ENCODE results near the gene SLC7A9.
"Not testable (repeated sequence)": the region's sequence is repeated elsewhere in the genome, so short reads cannot be mapped to it uniquely, and the experiment has no call there.

SLC7A9 gene

DNA sequence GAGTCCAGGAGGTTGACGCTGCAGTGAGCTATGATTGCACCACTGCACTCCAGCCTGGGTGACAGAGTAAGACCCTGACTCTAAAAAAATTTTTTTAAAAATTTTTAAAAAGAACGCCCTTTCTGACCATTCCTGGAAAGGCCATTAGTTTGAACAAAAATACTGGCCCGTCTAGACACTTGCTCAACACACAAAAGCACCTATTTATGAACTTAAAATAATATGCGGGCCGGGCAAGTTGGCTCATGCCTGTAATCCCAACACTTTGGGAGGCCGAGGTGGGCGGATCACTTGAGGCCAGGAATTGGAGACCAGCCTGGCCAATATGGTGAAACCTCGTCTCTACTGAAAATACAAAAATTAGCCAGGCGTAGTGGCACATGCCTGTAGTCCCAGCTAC lies 2.1 kb downstream of the SLC7A9 start:
- ATAC-seq (replicated peaks; ENCODE audit: extremely low read depth, poor library complexity, severe bottlenecking); H3K4me1 Mint-ChIP-seq; H3K9me3 Mint-ChIP-seq: not testable (repeated sequence)

DNA sequence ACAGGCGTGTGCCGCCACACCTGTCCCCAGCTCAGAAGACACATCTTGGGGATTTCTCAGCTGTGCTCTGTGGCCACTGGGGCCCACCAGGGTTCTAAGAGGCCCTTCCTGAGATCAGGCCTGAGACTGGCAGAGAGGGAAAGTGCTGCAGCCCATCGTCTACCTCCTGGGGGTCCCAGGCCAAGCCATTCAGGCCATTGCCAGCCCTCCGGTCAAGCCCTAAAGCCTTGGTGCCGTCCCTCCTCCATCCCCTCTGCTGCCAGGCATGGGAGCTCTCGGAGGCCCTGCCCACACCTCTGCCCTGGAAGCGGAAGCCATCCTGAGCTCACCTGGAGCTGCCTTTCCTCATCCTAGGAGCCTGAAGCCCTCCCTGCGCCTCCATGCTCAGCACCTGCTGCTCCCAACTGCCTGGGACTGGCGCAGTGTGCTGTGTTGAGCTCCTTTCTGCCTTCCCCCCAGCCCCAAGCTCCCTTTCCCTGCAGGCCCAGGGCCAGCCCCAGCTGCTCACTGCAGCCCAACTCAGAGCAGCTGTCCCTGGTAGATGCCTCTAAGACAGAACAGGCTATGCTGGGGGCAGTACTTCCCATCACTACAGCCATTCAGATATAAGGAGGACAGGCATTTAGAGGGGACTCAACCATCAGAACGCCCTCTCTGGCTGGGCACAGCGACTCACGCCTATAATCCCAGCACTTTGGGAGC lies 2.9 kb downstream of the SLC7A9 start:
- Mint-ChIP-seq H3K9me3 (no peaks in the 10 kb centered on the region), H3K4me3 (no peak overlapping the region), H3K4me1 (no peaks in the 10 kb centered on the region), H3K36me3 (ENCODE audit: insufficient read depth) (no peaks in the 10 kb centered on the region), H3K27ac (ENCODE audit: low read depth) (no peak overlapping the region), H3K27me3 (no peaks in the 10 kb centered on the region)
- ATAC-seq (replicated peaks; ENCODE audit: extremely low read depth, poor library complexity, severe bottlenecking): no peak
- no peak for DNase-seq (ENCODE audit: low spot score in 2 of 2)

More for the DNA sequence above, 2.1 kb downstream of the SLC7A9 start:
- H3K27me3 Mint-ChIP-seq; DNase-seq (ENCODE audit: low spot score in 2 of 2); H3K36me3 Mint-ChIP-seq (ENCODE audit: insufficient read depth); H3K27ac Mint-ChIP-seq (ENCODE audit: low read depth); H3K4me3 Mint-ChIP-seq: not testable (repeated sequence)

DNA sequence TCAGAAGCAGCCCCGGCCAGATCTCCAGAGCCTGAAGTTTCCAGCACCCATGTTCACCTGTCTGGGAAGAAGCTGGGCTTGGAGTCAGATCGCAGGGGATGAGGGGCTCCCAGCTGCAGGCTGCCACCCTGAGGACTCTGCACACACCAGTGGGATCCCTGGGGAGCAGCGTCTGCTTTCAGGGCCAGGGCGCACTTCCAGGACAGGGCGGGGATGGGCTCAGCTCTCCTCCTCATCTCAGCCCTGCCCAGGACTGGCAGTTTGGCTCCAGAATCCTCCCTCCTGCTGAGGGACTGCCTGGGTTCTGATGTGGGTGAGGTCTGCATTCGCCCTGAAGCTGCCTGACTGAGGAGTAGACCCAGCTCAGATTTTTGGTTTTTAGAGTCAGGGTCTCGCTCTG lies 3.5 kb downstream of the SLC7A9 start:
- no peaks in the 10 kb centered on the region for H3K36me3 Mint-ChIP-seq (ENCODE audit: insufficient read depth)
- ATAC-seq (replicated peaks; ENCODE audit: extremely low read depth, poor library complexity, severe bottlenecking): no peak
- H3K4me3 Mint-ChIP-seq: no peak overlapping the region
- H3K4me1 Mint-ChIP-seq: no peaks in the 10 kb centered on the region
- H3K27ac Mint-ChIP-seq (ENCODE audit: low read depth): no peak overlapping the region
- H3K27me3 Mint-ChIP-seq: no peaks in the 10 kb centered on the region
- DNase-seq (ENCODE audit: low spot score in 2 of 2): no peak
- no peaks in the 10 kb centered on the region for H3K9me3 Mint-ChIP-seq

DNA sequence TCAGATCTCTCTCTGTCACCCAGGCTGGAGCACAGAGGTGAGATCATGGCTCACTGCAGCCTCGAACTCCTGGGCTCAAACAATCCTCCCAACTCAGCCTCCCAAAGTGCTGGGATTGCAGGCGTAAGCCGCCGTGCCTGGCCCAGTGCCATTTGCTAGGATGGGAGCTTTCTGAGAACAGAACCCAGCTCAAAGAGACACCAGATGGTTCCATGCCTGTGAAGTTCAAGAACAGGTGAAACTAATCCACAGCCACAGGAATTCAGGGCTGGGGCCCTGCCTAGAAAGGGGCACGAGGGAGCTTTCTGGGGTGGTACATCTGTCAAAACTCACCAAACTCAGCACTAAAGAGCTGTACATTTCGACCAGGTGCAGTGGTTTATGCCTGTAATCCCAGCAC lies 4.2 kb downstream of the SLC7A9 start:
- no peaks in the 10 kb centered on the region for H3K27me3 Mint-ChIP-seq
- H3K9me3 Mint-ChIP-seq: no peaks in the 10 kb centered on the region
- no peaks in the 10 kb centered on the region for H3K4me1 Mint-ChIP-seq
- DNase-seq (ENCODE audit: low spot score in 2 of 2) (no peak), ATAC-seq (replicated peaks; ENCODE audit: extremely low read depth, poor library complexity, severe bottlenecking) (no peak)
- H3K4me3 Mint-ChIP-seq: no peak overlapping the region
- H3K36me3 Mint-ChIP-seq (ENCODE audit: insufficient read depth): no peaks in the 10 kb centered on the region
- no peak overlapping the region for H3K27ac Mint-ChIP-seq (ENCODE audit: low read depth)

DNA sequence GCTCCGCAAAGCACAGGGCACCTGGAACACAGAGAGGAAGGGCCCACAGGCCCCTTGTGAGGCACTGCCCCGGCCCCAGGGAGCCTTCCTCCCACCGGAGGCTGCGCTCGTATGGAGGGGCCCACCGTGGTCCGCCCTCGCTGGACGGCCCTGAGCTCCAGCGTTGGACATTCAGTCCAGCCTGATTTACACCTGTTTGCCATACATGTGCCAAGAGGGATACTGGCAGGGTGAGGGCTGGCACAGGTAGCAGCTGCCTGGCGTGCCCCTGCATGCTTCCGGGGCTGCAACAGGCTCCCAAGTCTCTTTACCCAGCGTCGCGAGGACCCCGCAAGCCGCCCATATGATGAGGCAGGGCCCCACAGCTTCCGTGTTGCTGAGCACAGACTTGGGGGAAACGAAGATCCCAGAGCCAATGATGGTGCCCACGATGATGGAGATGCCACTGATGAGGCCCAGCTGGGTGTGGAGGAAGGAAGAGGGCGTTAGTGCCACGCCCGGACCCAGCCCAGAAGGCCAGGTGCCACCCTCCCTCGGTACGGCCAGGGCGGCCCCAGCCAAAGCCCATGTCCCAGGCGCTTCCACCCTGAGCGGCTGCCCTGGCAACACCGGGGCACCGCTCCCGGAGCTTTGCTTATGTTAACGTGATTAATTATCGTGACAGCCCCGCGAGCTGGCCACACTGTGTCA lies 5.1 kb downstream of the SLC7A9 start:
- DNase-seq (ENCODE audit: low spot score in 2 of 2) (no peak), ATAC-seq (replicated peaks; ENCODE audit: extremely low read depth, poor library complexity, severe bottlenecking) (no peak)
- no peaks in the 10 kb centered on the region for H3K9me3 Mint-ChIP-seq
- no peaks in the 10 kb centered on the region for H3K27me3 Mint-ChIP-seq
- H3K4me1 Mint-ChIP-seq: no peaks in the 10 kb centered on the region
- H3K27ac Mint-ChIP-seq (ENCODE audit: low read depth): no peak overlapping the region
- H3K36me3 Mint-ChIP-seq (ENCODE audit: insufficient read depth): no peaks in the 10 kb centered on the region
- no peak overlapping the region for H3K4me3 Mint-ChIP-seq

DNA sequence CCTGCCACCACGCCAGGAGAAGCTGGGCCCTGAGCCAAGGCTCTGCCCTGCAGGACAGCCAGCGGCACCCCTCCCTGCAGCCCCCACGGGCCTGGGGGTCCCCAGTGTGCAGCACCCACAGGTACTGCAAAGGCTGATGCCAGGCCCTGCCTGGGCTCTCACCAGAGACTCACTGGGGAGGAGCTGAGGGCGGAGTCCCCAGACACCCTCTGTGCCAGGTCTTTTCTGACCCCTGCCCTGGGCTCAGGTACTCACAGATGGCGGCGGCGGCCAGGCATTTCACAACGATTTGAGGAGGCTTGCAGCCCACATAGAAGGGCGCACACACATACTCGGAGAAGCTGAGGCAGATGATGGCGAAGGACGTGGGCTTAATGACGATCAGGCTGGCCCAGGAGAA lies 5.7 kb downstream of the SLC7A9 start:
- no peak overlapping the region for H3K4me3 Mint-ChIP-seq
- no peaks in the 10 kb centered on the region for H3K9me3 Mint-ChIP-seq
- no peaks in the 10 kb centered on the region for H3K4me1 Mint-ChIP-seq
- H3K27me3 Mint-ChIP-seq: no peaks in the 10 kb centered on the region
- no peak overlapping the region for H3K27ac Mint-ChIP-seq (ENCODE audit: low read depth)
- ATAC-seq (replicated peaks; ENCODE audit: extremely low read depth, poor library complexity, severe bottlenecking) (no peak), DNase-seq (ENCODE audit: low spot score in 2 of 2) (no peak)
- no peaks in the 10 kb centered on the region for H3K36me3 Mint-ChIP-seq (ENCODE audit: insufficient read depth)

DNA sequence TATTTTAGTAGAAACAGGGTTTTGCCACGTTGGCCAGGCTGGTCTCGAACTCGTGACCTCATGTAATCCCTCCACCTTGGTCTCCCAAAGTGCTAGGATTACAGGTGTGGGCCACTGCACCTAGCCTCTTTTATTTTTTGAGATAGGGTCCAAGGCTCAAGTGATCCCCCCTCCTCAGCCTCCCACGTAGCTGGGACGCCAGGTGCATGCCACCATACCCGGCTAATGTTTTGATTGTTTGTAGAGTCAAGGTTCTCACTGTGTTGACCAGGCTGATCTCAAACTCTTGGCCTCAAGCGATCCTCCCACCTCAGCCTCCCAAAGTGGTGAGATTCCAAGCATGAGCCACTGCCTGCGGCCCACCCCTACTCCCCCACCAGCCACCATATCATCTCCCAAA lies 6.3 kb downstream of the SLC7A9 start:
- DNase-seq (ENCODE audit: low spot score in 2 of 2) (no peak), ATAC-seq (replicated peaks; ENCODE audit: extremely low read depth, poor library complexity, severe bottlenecking) (no peak)
- H3K36me3 Mint-ChIP-seq (ENCODE audit: insufficient read depth): no peaks in the 10 kb centered on the region
- H3K27ac Mint-ChIP-seq (ENCODE audit: low read depth): no peak overlapping the region
- H3K9me3 Mint-ChIP-seq: no peaks in the 10 kb centered on the region
- H3K4me3 Mint-ChIP-seq: no peak overlapping the region
- no peaks in the 10 kb centered on the region for H3K27me3 Mint-ChIP-seq
- H3K4me1 Mint-ChIP-seq: no peaks in the 10 kb centered on the region

DNA sequence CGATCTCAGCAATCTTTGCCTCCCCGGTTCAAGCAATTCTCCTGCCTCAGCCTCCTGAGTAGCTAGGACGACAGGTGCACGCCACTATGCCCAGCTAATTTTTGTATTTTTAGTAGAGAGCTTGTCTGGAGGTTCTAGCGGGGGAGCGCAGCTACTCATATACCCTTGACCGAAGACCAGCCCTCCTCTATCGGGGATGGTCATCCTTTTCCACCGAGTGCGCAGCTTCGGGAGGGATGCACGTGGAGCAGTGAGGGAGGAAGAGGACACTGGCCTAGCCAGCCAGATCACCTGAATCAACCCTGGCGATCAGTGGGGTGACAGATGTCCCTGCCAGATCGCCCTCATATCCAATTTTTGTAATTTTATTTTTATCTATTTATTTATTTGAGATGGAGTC lies 6.8 kb downstream of the SLC7A9 start:
- no peaks in the 10 kb centered on the region for H3K27me3 Mint-ChIP-seq
- no peaks in the 10 kb centered on the region for H3K36me3 Mint-ChIP-seq (ENCODE audit: insufficient read depth)
- no peak overlapping the region for H3K27ac Mint-ChIP-seq (ENCODE audit: low read depth)
- no peak for DNase-seq (ENCODE audit: low spot score in 2 of 2)
- no peaks in the 10 kb centered on the region for H3K4me1 Mint-ChIP-seq
- H3K4me3 Mint-ChIP-seq: no peak overlapping the region
- no peaks in the 10 kb centered on the region for H3K9me3 Mint-ChIP-seq
- no peak for ATAC-seq (replicated peaks; ENCODE audit: extremely low read depth, poor library complexity, severe bottlenecking)

DNA sequence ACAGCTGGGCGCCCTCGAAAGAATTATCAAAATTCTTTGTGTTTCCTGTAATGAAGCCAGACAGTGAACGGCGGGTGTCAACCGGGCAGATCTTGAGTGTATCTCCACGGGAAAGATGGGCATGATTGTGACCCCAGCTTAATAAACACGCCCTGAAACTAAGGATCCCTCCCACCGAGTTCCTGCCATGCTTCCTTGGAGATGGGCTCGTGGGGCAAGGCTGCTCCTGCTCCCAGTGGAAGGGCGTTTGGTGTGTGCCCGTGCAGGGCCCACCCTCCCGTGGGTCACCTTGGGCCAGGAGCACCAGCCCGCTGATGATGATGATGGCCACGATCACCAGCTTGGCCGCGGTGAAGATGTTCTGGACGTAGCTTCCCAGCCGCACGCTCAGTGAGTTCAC lies 7.4 kb downstream of the SLC7A9 start:
- Mint-ChIP-seq H3K27me3 (no peaks in the 10 kb centered on the region), H3K9me3 (no peaks in the 10 kb centered on the region), H3K4me1 (no peaks in the 10 kb centered on the region), H3K4me3 (no peak overlapping the region), H3K36me3 (ENCODE audit: insufficient read depth) (no peaks in the 10 kb centered on the region), H3K27ac (ENCODE audit: low read depth) (no peak overlapping the region)
- DNase-seq (ENCODE audit: low spot score in 2 of 2) (no peak), ATAC-seq (replicated peaks; ENCODE audit: extremely low read depth, poor library complexity, severe bottlenecking) (no peak)

DNA sequence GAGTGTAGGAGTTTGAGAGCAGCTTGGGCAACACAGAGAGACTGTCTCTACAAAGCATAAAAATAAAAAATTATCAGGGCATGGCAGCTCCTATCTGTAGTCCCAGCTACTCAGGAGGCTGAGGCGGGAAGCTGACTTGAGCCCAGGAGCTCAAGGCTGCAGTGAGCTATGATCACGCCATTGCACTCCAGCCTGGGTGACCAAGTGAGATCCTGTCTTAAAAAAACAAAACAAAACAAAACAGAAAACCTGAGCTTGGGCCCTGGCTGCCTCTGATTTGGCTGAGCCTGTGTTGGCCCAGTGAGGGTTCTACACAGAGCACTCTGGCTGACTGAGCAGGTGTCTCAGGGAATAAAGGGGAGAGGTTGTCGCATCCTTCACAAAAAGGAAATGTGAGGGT lies 8.0 kb downstream of the SLC7A9 start:
- Mint-ChIP-seq H3K4me1 (no peaks in the 10 kb centered on the region), H3K27ac (ENCODE audit: low read depth) (no peak overlapping the region), H3K27me3 (no peaks in the 10 kb centered on the region), H3K9me3 (no peaks in the 10 kb centered on the region), H3K4me3 (no peak overlapping the region), H3K36me3 (ENCODE audit: insufficient read depth) (no peaks in the 10 kb centered on the region)
- no peak for ATAC-seq (replicated peaks; ENCODE audit: extremely low read depth, poor library complexity, severe bottlenecking)
- DNase-seq (ENCODE audit: low spot score in 2 of 2): no peak

DNA sequence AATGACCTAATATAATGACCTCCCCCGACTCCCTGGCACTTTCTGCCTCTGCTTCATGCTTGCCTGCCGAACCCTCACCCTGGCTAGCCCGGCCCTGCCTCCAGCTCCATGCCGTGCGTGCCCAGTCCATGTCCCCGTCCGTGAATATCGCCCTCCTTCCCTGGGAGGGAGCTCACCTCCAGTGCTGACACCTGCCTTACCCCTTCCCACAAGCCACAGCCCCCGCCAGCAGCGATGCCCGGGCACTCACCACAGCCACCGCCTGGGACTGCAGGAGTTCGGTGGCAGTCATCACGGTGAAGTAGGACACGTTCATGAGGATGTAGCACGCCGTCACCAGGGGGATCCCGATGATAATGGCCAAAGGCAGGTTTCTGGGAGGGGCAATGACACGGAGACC lies 10.0 kb downstream of the SLC7A9 start:
- Mint-ChIP-seq H3K9me3 (no peaks in the 10 kb centered on the region), H3K27ac (ENCODE audit: low read depth) (no peak overlapping the region)

DNA sequence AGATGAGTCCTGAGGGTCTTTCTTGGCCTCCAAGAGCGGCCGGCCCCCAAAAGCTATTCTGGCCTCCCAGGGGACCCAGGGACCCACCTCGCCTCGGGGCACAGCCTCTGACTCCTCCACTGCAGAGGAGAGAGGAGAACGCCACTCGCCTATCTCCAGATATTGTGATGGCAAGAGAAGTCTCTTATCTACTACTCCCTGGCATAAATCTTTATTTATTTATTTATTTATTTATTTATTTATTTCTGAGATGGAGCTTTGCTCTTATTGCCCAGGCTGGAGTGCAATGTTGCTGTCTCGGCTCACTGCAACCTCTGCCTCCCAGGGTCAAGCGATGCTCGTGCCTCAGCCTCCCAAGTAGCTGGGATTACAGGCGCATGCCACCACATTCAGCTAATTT lies 11.0 kb downstream of the SLC7A9 start:
- no peak overlapping the region for H3K4me3 Mint-ChIP-seq
- no peaks in the 10 kb centered on the region for H3K27me3 Mint-ChIP-seq
- no peaks in the 10 kb centered on the region for H3K4me1 Mint-ChIP-seq
- H3K36me3 Mint-ChIP-seq (ENCODE audit: insufficient read depth): no peaks in the 10 kb centered on the region
- no peaks in the 10 kb centered on the region for H3K9me3 Mint-ChIP-seq
- H3K27ac Mint-ChIP-seq (ENCODE audit: low read depth): no peak overlapping the region
- DNase-seq (ENCODE audit: low spot score in 2 of 2) (no peak), ATAC-seq (replicated peaks; ENCODE audit: extremely low read depth, poor library complexity, severe bottlenecking) (no peak)

More for the DNA sequence above, 10.0 kb downstream of the SLC7A9 start:
- Mint-ChIP-seq H3K36me3 (ENCODE audit: insufficient read depth) (no peaks in the 10 kb centered on the region), H3K4me3 (no peak overlapping the region), H3K4me1 (no peaks in the 10 kb centered on the region), H3K27me3 (no peaks in the 10 kb centered on the region)
- DNase-seq (ENCODE audit: low spot score in 2 of 2) (no peak), ATAC-seq (replicated peaks; ENCODE audit: extremely low read depth, poor library complexity, severe bottlenecking) (no peak)

DNA sequence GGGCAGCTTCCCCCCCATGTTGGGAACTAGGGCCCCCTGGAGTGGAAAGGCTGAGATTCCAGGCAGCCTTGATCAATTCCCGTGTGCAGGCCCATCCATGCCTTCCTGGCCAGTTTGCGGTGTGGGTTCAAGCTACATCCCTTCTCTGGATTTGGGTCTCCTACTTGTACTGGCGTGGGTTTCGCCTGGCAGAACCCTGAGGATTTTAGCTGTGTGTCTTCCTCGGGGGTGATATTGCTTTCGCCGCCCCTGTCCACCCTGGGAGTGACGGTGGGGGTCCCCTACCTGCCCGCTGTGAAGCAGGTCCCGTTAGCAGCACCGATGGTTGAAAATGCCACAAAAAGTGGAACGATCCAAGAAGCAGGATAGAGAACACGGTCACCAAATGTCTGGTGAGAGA lies 11.4 kb downstream of the SLC7A9 start:
- H3K36me3 Mint-ChIP-seq (ENCODE audit: insufficient read depth): no peaks in the 10 kb centered on the region
- DNase-seq (ENCODE audit: low spot score in 2 of 2): no peak
- no peak overlapping the region for H3K4me3 Mint-ChIP-seq
- no peak overlapping the region for H3K27ac Mint-ChIP-seq (ENCODE audit: low read depth)
- no peaks in the 10 kb centered on the region for H3K4me1 Mint-ChIP-seq
- no peaks in the 10 kb centered on the region for H3K27me3 Mint-ChIP-seq
- ATAC-seq (replicated peaks; ENCODE audit: extremely low read depth, poor library complexity, severe bottlenecking): no peak
- no peaks in the 10 kb centered on the region for H3K9me3 Mint-ChIP-seq
